Hematopoietic multipotent progenitor cell treated with erythropoietin and hydrocortisone succinate and interleukin-3 and kit ligand, for 6 days (in vitro differentiated cells): ENCODE measurements around the gene MORC4.

Experiments used
- DNase-seq: peaks from one replicate; pipeline ENCODE4 v3.0.0-alpha.2; 2015

Gene MORC4

DNA sequence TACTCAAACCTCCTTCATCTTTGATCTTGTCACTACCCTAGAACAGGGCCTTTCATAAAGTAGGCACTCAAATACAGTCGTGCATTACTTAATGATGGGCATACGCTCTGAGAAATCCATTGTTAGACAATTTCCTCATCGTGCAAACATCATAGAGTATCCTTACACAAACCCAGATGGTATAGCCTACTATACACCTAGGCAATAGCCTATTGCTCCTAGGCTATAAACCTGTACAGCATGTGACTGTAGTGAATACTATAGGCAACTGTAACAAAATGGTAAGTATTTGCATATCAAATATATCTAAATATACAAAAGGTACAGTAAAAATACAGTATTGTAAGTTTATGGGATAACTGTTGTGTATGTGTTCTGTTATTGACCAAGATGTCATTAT lies 47.9 kb downstream of the MORC4 start:
- DNase-seq = no peak

DNA sequence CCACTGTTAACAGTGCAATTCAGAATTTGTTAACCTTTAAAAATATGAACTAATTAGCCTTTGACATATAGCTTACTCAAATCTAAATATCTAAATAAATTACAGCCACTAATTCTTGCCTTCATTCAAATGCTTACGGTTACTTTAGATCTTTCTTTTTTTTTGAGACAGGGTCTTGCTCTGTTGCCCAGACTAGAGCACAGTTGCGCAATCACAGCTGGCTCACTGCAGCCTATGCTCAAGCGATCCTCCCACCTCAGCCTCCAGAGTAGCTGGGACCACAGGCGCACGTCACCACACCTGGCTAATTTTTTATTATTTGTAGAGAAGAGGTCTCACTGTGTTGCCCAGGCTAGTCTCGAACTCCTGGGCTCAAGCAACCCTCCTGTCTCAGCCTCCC lies 48.8 kb downstream of the MORC4 start:
- no peak for DNase-seq

DNA sequence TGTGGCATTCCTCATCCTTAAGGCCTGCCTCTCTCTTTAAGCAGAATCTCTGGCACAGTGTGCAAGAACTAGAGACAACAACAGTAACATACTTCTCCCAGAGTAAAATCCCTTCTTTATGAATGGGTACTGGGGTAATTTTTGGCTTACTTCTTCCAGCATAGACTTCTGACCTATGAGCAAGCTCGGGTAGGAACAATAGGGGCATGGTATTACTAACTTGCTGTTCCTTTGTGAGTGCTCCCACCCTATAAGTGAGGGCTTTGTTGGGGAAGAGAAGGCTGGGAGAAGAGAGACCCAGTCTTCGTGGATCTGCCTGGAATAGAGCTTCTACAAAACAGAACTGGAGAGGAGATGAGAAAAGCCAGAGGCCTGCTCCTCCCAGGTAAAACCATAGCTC lies 49.6 kb downstream of the MORC4 start:
- DNase-seq = no peak

DNA sequence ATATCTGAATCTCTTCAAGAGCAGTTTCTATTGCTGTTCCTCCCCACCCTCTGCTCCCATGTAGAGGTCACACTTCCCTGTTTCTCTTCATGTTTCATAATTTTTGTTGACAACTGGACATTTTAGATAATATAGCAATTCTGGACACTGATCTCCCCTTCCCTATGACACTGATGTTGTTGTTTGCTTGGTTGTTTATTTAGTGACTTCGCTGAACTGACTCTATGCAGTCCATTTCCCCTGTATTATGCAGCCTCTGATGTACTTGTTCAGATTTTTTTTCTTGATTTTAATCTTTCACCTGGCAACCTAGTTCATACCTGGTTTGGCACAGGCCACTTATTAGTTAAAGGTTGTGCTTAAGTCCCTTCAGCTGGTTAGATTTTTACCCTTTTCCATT lies 50.6 kb downstream of the MORC4 start:
- no peak for DNase-seq

DNA sequence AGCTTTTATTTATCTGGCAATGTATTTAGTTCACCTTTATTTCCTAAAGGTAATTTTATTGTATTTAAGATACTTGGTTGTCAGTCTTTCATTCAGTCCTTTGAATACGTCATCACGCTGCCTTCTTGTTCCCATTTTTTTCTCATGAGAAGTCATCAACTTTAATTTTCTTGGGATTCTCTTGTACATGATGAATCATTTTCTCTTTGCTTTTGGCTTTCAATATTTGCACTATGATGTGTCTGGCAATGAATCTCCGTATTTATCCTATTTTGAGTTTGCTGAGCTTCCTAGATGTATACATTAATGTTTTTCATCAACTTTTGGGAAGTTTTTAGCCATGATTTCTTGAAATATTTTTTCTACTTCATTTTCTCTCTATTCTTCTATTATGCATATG lies 51.4 kb downstream of the MORC4 start:
- no peak for DNase-seq

DNA sequence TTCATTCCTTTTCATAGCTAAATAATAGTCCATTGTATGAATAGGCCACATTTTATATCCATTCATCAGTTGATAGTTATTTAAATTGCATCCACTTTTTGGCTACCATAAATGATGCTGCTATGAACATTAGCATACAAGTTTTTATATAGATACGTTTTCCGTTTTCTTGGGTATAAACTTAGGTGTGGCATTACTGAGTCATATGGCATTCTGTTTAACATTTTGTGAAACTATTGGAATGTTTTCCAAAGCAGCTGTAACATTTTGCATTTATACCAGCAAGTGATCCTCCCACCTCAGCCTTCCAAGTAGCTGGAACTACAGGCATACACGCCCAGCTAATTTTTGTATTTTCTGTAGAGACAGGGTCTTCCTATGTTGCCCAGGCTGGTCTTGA lies 53.5 kb downstream of the MORC4 start:
- DNase-seq = no peak

DNA sequence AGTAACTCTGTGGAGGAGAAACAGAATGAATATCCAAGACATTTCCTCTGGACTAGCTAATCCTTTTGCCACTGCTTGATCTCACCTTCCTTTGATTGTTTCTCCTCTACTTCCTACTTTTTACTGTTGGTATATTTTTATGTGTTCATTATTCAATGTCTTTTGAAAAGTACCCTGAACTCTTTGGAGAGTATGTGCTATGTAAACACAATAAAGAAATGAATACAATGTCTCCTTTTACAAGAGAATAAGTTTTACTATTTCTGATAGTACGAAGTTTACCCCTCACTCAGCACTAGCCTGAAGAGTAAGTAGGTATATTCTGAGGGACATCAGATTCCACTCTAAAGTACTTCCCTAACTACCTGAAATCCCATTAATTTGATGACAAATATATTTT lies 59.9 kb downstream of the MORC4 start:
- no peak for DNase-seq

DNA sequence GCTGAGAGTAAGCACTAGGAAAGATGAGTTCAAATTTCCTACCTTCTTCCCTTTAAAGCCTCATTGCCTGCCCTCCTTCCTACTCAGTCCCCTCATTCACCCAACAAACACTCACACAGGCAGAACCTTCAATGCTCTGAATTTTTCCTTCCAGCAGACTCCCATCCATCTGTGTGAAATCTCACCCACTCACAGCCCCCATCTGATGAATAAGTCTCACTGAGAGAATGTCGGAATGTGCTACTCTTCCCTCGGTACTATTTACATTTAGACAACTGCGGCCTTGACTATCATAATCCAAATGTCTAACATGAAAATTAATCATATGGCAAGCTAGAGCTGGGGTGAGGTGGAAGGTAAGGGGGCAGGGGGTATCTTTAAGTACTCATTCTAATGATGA lies 60.4 kb downstream of the MORC4 start:
- no peak for DNase-seq

DNA sequence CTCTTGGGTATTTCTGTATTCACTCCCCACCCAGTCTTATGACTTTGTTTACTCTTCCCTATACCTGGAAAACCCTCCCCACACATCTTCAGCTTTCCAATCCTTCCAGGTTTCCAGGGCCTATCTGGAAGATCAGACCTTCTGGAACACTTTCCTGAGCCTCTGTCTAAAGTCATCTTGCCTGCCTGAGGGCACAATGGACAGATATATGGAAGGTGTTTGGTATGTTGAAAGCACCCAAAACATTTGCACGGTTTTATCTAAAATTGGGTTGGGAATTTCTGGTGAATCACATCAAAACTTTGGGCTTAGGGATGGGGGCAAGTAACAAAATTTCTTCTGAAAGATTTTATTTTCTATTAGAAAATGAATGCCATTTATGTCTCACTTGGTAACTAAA lies 63.8 kb downstream of the MORC4 start:
- DNase-seq = no peak

DNA sequence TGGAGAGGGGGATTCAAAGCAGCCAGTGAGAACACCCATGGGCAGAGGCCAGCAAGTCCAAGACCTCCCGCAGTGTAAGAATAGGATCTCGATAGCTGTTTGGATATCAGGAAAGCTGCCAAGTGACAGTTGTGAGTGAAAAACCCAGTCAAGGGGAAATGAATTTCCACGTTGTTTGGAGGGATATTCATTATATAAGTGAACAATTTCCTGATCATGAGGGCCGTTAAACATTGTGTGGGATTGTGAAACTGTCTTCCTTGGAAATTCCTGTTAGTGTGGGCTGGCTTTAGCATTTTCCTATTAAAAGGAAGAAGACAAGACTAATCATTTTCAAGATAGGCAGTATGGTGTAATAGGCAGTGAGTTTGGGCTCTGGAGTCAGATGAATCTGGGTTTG lies 64.8 kb downstream of the MORC4 start:
- DNase-seq = no peak

DNA sequence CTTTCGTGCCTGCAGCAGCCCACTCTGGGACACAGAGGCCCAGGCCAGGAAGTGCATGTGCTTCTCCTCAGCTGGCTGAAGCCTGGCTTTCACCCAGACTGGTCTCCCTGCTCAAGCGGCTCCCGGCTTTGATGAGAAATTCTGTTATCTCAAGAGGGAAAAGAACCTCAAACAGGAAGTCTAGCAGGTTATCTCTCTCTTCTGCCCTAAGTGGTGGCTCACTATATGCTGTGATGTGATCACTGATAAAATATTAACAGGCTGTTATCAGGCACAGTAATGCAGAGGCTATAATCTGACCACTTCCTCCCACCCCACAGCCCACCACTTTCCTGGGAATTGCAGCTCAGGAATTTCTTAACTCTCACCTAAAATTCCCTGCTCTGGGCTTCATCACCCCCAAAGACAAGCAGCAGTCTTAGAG lies 66.5 kb downstream of the MORC4 start:
- peak; percentile 13 for DNase-seq

DNA sequence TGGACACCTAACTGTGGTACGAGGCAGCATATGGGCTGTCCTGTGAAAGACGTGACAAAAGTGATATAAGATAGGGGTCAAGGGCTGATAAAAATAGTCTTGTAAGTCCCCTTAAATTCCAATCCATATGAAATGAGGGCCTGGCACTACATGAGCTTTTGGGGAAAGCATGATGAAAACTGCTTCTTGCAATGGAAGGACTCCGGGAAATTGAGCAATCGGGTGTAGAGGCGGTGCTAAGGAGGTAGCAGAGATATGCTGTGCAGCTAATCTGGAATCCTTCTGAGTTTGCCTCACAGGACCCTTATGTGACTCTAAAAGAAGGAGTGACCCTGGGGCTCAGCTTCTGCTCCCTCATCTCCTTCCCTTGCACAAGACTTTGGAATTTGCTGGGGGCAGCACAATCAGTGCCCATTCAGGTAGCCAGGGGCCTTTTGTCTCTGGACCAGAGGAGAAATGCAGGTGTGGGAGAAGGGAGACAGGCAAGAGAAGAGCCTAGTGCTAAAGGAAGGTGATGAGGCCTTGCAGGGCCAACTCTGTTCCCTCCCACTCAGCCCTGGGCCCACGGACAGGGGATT lies 67.0 kb downstream of the MORC4 start:
- no peak for DNase-seq

DNA sequence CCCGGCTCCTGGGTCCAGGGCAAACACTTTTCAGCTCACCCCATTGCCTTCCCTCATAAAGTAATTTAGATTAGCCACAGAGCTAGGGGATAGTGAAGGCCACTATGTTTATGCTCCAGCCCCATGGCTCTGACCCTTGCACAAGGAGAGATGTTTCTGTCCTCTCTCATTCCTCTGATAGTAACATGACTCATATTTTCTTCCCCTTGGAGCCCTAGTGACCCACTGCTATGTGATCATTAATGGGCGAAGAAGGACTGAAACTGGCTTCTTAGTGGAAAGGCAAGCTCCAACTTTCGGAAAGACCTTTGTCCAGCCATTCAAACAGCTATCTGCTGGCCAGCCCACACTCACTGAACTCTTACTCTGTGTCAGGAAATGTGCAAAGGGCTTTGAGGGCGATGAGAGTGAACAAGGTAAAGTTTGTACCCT lies 67.5 kb downstream of the MORC4 start:
- DNase-seq = no peak

DNA sequence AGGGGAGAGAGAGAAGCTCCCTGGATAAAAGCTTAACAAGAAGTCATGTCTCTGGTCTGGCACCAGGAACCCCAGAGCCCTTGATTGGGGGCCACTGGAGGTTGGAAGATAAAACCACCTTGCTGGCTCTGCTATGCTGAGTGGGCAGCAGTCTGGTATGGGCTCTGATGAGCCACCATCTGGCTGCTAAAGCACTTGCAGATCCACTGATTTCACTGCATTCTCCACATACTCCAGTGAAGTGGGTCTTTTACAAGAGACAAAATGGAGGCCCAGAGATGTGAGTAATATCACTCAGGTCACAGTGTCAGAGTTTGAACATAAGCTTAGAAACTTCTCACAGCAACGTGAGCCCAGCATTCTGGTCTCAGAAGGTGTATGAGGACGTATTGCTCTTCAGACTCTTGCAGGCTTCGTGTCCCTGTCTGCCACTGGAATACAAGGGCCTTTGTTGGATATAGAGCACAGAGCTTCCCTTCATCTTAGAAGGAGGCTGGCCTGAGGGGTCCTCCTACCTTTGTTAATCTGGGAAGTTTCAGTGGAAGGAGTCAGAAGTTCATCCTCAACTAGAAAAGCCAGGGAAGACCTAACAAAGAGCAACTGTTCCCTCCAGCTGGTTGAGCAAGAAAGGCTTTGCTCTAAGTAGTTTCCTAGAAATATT lies 68.1 kb downstream of the MORC4 start:
- no peak for DNase-seq

DNA sequence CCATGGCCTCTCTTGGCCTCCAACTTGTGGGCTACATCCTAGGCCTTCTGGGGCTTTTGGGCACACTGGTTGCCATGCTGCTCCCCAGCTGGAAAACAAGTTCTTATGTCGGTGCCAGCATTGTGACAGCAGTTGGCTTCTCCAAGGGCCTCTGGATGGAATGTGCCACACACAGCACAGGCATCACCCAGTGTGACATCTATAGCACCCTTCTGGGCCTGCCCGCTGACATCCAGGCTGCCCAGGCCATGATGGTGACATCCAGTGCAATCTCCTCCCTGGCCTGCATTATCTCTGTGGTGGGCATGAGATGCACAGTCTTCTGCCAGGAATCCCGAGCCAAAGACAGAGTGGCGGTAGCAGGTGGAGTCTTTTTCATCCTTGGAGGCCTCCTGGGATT lies 71.8 kb downstream of the MORC4 start:
- no peak for DNase-seq

DNA sequence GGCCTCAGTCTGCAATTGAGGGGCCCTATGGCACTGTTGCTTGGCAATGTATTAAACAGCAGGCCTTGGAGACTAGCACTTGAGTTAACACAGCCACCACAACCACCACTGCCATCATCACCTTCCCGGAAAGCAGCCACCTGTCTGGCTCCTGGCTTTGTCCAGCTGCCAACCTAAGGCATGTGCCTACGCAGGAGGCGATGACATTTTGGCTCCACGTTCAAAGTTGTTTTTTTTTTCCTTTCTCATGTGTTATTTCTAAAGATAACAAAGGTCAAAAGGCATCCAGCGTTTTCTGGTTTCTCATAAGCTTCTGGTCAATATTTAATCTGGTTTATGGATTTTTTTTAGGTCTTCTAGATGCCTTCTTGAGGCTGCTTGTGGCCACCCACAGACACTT lies 72.3 kb downstream of the MORC4 start:
- DNase-seq = no peak

DNA sequence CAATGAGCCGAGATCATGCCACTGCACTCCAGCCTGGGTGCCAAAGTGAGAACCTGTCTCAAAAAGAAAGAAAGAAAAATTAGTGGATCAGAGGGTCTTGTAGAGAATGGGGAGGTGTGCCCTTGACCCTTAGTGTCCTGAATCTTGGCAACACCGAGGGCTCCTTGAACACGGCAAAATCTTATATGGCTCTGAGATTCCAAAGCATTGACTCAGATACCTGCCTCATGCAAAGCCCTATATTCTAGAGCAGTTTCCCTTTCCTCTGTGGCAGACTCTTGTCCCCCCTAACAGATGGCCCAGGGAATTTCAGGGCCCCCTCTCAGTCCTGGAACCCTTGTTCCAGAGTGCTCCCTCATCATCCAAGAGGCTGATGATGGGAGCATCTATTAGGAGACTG lies 73.0 kb downstream of the MORC4 start:
- DNase-seq = no peak

DNA sequence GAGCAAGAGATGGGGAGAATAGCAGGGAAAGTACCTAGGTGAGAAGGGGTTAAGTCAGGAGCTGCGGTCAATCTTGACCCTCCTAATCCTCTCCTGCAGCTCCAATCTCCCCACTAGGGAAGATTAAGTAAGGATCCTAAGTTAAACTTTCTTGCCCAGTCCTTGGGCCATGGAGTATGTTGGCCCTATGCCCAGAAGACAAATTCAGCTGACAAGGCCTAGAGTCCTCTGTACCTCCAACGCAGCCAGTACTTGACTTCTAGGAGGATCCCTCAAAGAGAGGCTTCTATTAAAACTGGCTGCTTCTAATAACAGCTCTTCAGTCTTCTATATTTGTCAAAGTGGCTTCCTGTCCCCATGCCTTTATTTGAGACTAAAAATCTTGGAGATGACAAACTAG lies 78.4 kb downstream of the MORC4 start:
- DNase-seq = no peak

DNA sequence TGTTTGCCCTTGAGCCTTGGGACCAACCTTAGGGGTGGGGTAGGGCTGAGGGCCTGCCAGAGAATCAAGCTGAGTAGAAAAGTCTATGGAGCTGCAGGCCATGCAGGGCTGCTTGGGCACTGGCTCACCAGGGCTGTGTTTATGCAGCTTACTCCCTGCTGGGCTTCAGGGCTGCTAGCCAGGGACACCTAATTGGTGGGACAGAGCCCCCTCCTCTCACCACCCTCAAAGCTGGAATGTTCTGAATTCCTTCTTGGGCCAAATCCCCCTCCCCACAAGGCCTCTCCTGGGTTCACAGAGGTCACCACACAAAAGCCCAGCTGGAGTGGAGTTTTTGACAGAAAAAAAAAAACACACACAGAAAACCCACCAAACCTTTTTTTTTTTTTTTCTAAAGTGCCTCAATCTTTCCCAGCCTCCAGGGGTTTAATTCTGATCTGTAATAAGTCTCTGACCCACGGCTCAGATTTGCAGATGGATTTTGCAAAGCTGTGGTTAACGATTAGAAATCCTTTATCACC lies 80.0 kb downstream of the MORC4 start, which contains the start of gene CLDN2:
Gene CLDN2 (plus strand): TSS at position 471 of the 521 bp plus-strand sequence. CDS start 7,827 bp downstream, outside the sequence.
- no peak for DNase-seq

DNA sequence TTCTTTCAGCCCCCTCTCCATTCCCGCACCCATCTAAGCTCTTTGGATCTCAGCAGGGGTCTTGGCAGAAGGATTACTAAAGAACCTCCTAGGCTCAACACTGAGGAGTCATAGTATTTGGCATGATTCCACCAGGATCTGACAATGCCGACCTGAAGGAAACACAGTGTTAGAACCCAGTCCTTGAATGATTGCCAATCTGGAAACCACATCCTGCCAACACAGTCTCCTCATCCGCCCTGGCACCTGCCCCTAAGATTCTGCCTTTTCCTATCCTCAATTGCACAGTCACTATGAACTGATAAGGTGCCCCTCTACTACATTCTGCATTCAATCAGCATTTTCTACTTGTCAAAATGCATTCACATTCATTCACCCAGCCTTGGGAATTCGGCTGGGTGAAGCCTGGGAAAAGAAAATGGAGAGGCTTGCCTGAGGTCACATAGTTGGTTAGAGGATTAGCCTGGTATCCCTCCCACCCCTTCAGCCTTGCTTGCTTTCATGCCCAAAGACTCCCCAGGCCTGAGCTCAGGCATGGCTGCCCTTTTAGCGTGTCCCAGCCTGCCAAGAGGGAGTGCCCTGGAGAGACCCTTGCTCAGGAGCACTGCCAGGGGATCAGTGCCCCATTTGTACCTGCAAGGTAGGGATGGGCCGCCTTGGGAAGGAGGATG lies 82.0 kb downstream of the MORC4 start:
- peak; percentile 82 for DNase-seq

DNA sequence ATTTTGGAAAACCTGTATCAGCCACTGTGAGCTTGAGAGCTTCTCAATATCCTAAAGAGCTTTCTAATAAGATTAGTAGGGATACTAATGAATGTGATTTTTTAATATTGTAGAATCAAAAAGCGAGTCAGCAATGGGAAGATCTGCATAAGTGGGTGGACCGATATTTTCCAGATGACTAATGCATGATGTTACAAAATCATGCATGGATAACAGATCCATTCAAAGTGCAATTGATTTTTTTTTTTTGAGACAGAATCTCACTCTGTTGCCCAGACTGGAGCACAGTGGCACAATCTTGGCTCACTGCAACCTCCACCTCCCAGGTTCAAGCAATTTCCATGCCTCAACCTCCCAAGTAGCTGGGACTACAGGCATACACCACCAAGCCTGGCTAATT lies 87.1 kb downstream of the MORC4 start:
- no peak for DNase-seq

DNA sequence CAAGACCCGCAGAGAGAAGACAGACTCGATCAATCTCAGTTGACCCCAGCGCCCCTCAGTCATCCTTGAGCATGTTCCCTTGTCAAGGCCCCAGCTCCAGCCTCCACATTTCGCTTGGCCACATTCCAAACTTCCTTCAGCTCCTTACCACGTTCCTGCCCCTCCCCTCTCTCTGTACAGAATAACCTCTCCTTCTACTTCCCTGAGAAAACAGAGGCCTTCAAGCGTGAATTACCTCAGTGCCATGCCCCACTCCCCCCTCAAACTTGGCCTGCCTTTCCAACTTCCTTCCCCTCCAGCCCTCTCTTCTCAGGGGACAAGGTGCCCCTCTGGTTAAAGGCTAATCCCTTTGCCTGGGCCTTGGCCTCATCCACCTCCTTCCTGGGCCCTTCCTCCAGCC lies 93.7 kb downstream of the MORC4 start:
- no peak for DNase-seq

DNA sequence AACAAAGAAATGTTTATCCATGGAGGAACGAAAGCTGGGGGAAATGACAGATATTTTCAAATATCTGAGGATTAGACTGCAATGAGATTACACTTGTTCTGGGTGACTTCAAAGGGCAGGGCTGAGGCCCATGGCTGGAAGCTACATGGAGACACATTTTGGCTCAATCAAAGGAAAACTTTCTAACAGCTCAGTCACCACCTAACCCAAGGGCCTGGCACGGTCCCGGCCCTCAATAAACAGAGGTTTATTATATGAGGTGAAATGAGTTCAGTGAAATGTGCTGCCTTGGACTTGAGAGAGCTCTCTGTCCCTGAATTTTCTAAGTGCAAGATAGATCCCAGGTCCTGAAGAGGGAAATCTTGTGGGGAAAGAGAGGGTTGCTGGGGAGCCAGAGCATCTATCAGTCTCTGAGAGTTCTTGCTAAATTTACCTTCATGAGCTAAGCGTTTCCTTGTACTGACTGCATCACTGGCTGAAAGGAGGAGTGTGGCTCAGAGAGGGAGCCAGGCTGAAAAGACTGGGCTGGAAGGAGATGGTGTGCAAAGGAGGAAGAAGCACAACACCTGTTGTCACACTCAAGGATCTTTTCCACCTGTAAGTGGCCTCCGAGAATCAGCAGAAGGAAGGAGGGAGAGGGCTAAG lies 94.8 kb downstream of the MORC4 start:
- DNase-seq = no peak
